ENCODE measurements around the gene WDFY4. TPM values are rescaled to one million over a fixed set of nuclear protein-coding genes. Genes with fewer than 3 reads are reported as not detected.

WDFY4 gene
- total RNA-seq, 3 donors from 2014 or later = 2.3 to 7.0 (median 5.8) TPM

DNA sequence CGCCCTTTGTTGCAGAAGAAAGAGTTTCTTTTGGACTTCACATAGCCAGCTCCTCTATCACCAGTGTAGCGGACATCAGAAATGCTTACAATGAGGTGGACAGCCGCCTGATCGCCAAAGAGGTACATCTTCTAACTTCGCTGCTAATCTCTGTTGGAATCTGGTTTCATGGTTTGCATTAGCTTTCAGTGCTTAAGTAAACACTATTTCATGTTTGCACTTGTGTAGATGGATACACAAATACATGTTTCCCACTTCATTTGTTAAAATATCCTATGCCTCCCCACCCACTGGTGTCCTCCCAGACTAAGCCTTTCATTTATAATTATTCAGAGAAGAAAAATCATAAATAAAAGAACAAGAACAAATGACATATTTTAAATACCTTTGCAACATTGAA, 103.9 kb downstream of the WDFY4 start:
- Histone ChIP-seq H3K27ac (no peak overlapping the region), H3K36me3 (no peaks in the 10 kb centered on the region), H3K9me3 (no peaks in the 10 kb centered on the region), H3K4me3 (no peak overlapping the region), H3K4me1 (no peaks in the 10 kb centered on the region), H3K27me3 (no peaks in the 10 kb centered on the region)
- no peak for DNase-seq (ENCODE audit: low spot score in 2 of 2)
- TF ChIP-seq POLR2AphosphoS5 (IDR thresholded peaks at IDR 0.05) (no peak), POLR2A (IDR thresholded peaks at IDR 0.05) (no peak), CTCF (IDR thresholded peaks at IDR 0.05) (no peak)
- intact Hi-C loops (cut with DNase I; ENCODE audit: low total_unique reads) = no loop called here

DNA sequence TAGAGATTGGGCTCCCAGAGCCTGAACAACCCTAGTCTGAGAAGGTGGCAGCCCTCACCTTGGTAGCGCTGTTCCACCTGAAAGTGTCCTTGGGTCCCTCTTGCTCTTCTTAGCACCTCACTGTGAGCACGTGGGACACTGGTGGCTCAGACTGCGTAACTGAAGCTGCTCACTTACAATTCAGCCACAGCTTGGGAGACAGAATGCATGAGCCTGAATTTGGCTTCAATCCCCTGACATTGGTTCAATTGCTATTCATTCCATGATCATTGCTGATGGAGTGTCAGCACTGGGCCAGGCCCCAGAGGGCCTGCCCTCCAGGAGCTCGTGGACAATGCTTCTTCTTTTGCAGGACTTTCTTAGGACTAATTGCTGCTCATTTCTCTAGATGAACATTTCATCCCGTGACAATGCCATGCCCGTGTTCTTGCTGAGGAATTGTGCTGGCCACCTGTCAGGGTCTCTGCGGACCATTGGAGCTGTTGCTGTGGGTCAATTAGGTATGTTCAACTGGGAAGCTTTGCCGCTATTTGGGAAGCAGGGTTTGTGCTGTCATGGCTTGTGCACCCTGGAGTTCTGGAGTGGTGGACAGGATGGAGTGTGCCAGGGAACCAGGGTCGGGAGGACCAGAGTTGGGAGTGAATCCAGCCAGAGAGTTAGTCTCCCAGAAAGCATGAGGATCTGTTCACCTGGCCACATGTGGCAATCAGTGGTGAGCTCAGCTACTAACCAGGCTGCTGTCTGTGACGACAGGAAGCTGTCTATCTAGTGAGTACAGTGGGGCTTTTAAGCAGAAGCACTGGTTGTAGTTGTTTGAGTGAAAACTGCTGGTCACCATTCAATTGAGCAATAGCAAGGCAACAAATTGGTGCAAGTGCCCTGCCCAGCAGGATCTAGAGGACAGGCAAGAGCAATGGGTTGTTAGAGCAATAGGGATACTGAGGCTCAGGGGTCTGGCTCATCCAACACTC, 105.1 kb downstream of the WDFY4 start:
- H3K9me3 ChIP-seq = no peaks in the 10 kb centered on the region
- no peaks in the 10 kb centered on the region for H3K27me3 ChIP-seq
- DNase-seq (ENCODE audit: low spot score in 2 of 2) = no peak
- no peak for TF ChIP-seq CTCF (IDR thresholded peaks at IDR 0.05)
- no peak for TF ChIP-seq POLR2A (IDR thresholded peaks at IDR 0.05)
- no peak for TF ChIP-seq POLR2AphosphoS5 (IDR thresholded peaks at IDR 0.05)
- H3K36me3 ChIP-seq = no peaks in the 10 kb centered on the region
- H3K27ac ChIP-seq = no peak overlapping the region
- no peak overlapping the region for H3K4me3 ChIP-seq
- intact Hi-C loops (cut with DNase I; ENCODE audit: low total_unique reads) = no loop called here
- H3K4me1 ChIP-seq = no peaks in the 10 kb centered on the region

DNA sequence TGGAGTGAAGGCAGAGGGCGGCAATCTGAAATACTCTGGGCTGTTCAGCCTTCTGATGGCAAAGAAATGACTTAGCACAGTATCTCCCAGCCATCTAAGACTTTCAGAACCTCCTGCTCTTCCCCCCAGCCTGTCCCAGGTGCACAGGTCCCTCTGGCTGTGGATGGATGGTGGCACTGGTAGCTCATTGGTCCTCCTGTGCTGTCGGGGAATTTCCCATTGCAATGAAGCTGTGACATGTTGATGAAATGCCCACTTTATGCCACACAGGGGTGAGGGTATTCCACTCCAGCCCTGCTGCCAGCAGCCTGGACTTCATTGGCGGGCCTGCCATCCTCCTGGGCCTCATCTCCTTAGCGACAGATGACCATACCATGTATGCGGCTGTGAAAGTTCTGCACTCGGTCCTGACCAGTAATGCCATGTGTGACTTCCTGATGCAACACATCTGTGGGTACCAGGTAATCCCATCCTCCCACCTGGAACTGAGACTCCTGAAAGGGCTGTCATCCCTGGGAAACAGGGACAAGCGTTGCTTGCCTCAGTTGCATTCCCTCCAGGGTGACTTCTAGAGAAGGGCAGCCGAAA, 105.9 kb downstream of the WDFY4 start:
- no peaks in the 10 kb centered on the region for H3K36me3 ChIP-seq
- no peak for TF ChIP-seq POLR2AphosphoS5 (IDR thresholded peaks at IDR 0.05)
- TF ChIP-seq CTCF (IDR thresholded peaks at IDR 0.05) = no peak
- TF ChIP-seq POLR2A (IDR thresholded peaks at IDR 0.05) = no peak
- no peak overlapping the region for H3K27ac ChIP-seq
- no peak overlapping the region for H3K4me3 ChIP-seq
- intact Hi-C loops (cut with DNase I; ENCODE audit: low total_unique reads) = no loop called here
- H3K9me3 ChIP-seq = no peaks in the 10 kb centered on the region
- no peaks in the 10 kb centered on the region for H3K4me1 ChIP-seq
- no peak for DNase-seq (ENCODE audit: low spot score in 2 of 2)
- H3K27me3 ChIP-seq = no peaks in the 10 kb centered on the region

GRCh38 chr10:48791267-48791928, 106.7 kb downstream of the WDFY4 start:
- TF ChIP-seq POLR2A (IDR thresholded peaks at IDR 0.05) = no peak
- no peak for TF ChIP-seq POLR2AphosphoS5 (IDR thresholded peaks at IDR 0.05)
- TF ChIP-seq CTCF (IDR thresholded peaks at IDR 0.05) = no peak
- no peaks in the 10 kb centered on the region for H3K36me3 ChIP-seq
- DNase-seq (ENCODE audit: low spot score in 2 of 2) = no peak
- no peak overlapping the region for H3K4me3 ChIP-seq
- no peaks in the 10 kb centered on the region for H3K9me3 ChIP-seq
- no peaks in the 10 kb centered on the region for H3K27me3 ChIP-seq
- H3K27ac ChIP-seq = no peak overlapping the region
- intact Hi-C loops (cut with DNase I; ENCODE audit: low total_unique reads) = no loop called here
- no peaks in the 10 kb centered on the region for H3K4me1 ChIP-seq

DNA sequence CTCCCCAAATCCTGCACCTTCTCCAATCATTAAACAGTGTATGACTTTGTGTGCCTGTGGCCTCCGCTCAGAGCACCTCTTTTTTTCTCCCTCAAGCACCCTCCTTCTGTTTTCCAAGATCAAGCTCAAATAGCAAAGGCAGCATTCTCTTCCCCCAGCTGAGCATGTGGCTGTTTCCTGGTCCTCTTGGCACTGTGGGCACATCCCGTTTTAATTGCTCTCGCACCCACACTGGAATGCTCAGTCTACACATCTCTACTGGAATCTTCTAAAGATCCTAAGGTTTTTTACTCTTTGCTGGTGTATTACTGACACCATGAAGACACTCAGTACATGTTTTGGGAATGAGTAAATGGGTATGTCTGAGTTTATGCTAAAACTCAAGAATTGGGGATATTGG, 107.4 kb downstream of the WDFY4 start:
- TF ChIP-seq POLR2A (IDR thresholded peaks at IDR 0.05) (no peak), POLR2AphosphoS5 (IDR thresholded peaks at IDR 0.05) (no peak), CTCF (IDR thresholded peaks at IDR 0.05) (no peak)
- no peaks in the 10 kb centered on the region for H3K36me3 ChIP-seq
- H3K9me3 ChIP-seq = no peaks in the 10 kb centered on the region
- H3K27me3 ChIP-seq = no peaks in the 10 kb centered on the region
- intact Hi-C loops (cut with DNase I; ENCODE audit: low total_unique reads) = no loop called here
- H3K4me1 ChIP-seq = no peaks in the 10 kb centered on the region
- H3K27ac ChIP-seq = no peak overlapping the region
- no peak for DNase-seq (ENCODE audit: low spot score in 2 of 2)
- no peak overlapping the region for H3K4me3 ChIP-seq

Measured in breast epithelium (tissue), 4 donors.